IgD-negative memory B cell (primary cell): ENCODE data around the gene SLC9A1. TPM values are rescaled to one million over a fixed set of nuclear protein-coding genes. Genes with fewer than 3 reads are reported as not detected.

ENCODE experiments used
- H3K27ac Mint-ChIP-seq, 3 donors: one replicate each; pipeline ENCODE4 v1.8.0; 2020 to 2022; ENCODE audit warnings: mild to moderate bottlenecking in 3 of 3, mixed read lengths in 3 of 3, moderate library complexity in 1 of 3
- H3K27me3 Mint-ChIP-seq: one replicate; pipeline ENCODE4 v1.8.0; 2021; ENCODE audit warnings: mixed read lengths
- H3K36me3 Mint-ChIP-seq: one replicate; pipeline ENCODE4 v1.8.0; 2020; ENCODE audit warnings: mild to moderate bottlenecking, mixed read lengths
- H3K4me1 Mint-ChIP-seq, 3 donors: one replicate each; pipeline ENCODE4 v1.8.0; 2020 to 2022; ENCODE audit warnings: mixed read lengths in 3 of 3, mild to moderate bottlenecking in 1 of 3
- H3K4me3 Mint-ChIP-seq, 4 donors: one replicate each; pipeline ENCODE4 v1.8.0; 2020 to 2022; ENCODE audit warnings: mild to moderate bottlenecking in 4 of 4, mixed read lengths in 4 of 4, moderate library complexity in 3 of 4
- H3K9me3 Mint-ChIP-seq, 3 donors: one replicate each; pipeline ENCODE4 v1.8.0; 2020 to 2021; ENCODE audit warnings: mixed read lengths in 3 of 3, mild to moderate bottlenecking in 1 of 3
- polyA plus RNA-seq: library from polyadenylated mRNA; unstranded; fragments of 300-500 nt; fragmentation: Illumina TruSeq; gene quantifications from one replicate; pipeline ENCODE4 v1.2.3, GENCODE V29; 2021

The SLC9A1 gene
- polyA plus RNA-seq, 1 donor from 2014 or later: 8.9 TPM

- Mint-ChIP-seq H3K9me3 (no peaks in the 10 kb centered on the region), H3K4me1 (peaks cover 14 to 19% (median 16%) of the 10 kb centered on the region in 3 donors), H3K36me3 (peaks cover 2% of the 10 kb centered on the region), H3K27ac (peak overlapping the region in 1 of 3 donors; percentile 50), H3K4me3 (peak overlapping the region in 2 of 4 donors; percentile 66 to 84), H3K27me3 (no peaks in the 10 kb centered on the region)
Measured at GRCh38 chr1:27111626-27112573, 43.0 kb downstream of the SLC9A1 start.

GRCh38 chr1:27109103-27109822, 45.7 kb downstream of the SLC9A1 start:
- Mint-ChIP-seq H3K4me3 (no peak overlapping the region), H3K36me3 (peaks cover 2% of the 10 kb centered on the region), H3K9me3 (no peaks in the 10 kb centered on the region), H3K4me1 (peaks cover 18 to 20% (median 18%) of the 10 kb centered on the region in 3 donors), H3K27me3 (no peaks in the 10 kb centered on the region), H3K27ac (peak overlapping the region in 1 of 3 donors; percentile 9)

DNA sequence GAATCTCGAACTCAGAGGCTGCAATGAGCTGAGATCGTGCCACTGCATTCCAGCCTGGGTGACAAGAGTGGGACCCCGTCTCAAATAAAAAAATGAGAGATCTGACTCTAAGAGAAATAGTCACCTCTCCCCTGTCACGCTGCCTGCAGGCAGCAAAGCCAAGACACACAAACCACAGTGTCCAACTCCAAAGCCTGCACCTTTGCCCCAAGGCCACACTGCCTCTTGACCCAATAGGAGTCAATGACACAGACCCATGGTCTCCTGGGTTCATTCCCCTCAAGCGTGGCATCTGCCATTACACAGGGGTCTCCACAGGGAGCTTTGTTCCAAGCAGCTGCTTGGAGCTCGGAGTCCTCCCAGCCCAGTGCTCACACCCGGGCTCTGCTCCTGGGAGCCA, 46.3 kb downstream of the SLC9A1 start:
- Mint-ChIP-seq H3K4me3 (no peak overlapping the region), H3K36me3 (peaks cover 2% of the 10 kb centered on the region), H3K27ac (no peak overlapping the region), H3K27me3 (no peaks in the 10 kb centered on the region), H3K9me3 (no peaks in the 10 kb centered on the region), H3K4me1 (peaks cover 18 to 20% (median 18%) of the 10 kb centered on the region in 3 donors)

- peak overlapping the region in 2 of 4 donors; percentile 28 to 41 for H3K4me3 Mint-ChIP-seq
- no peaks in the 10 kb centered on the region for H3K9me3 Mint-ChIP-seq
- H3K4me1 Mint-ChIP-seq: peaks cover 10 to 14% (median 12%) of the 10 kb centered on the region in 3 donors
- peak overlapping the region; percentile 91 to 96 (median 92) for H3K27ac Mint-ChIP-seq
- H3K36me3 Mint-ChIP-seq: no peaks in the 10 kb centered on the region
- no peaks in the 10 kb centered on the region for H3K27me3 Mint-ChIP-seq
Measured at GRCh38 chr1:27106561-27107323, 48.2 kb downstream of the SLC9A1 start.

- Mint-ChIP-seq H3K9me3 (no peaks in the 10 kb centered on the region), H3K4me3 (no peak overlapping the region), H3K36me3 (no peaks in the 10 kb centered on the region), H3K4me1 (peaks cover 8 to 13% (median 11%) of the 10 kb centered on the region in 3 donors), H3K27me3 (no peaks in the 10 kb centered on the region), H3K27ac (peak overlapping the region in 2 of 3 donors; percentile 92 to 96)
Measured at GRCh38 chr1:27105018-27105417, 49.9 kb downstream of the SLC9A1 start.

DNA sequence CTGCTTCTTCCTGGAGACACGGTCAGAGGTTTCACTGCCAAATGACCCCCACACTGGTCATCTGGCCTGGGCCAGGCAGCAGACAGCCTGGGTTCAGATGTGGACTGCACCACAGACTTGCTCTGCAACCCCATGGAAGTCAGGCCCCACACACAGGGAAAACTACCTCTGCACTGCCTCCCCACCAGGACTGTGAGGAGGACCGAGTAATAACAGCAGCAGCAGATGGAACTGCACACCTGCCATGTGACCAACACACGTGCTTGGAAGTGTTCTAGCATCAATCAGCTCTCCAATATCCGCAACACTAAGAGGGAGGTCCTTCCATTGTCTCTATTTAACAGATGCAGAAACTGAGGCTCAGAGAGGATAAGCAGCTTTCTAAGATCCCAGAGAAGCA, 51.4 kb downstream of the SLC9A1 start:
- Mint-ChIP-seq H3K27me3 (no peaks in the 10 kb centered on the region), H3K9me3 (no peaks in the 10 kb centered on the region), H3K27ac (peak overlapping the region in 1 of 3 donors; percentile 84), H3K4me3 (no peak overlapping the region), H3K36me3 (peaks cover 2% of the 10 kb centered on the region), H3K4me1 (peaks cover 21 to 23% (median 21%) of the 10 kb centered on the region in 3 donors)

GRCh38 chr1:27102707-27103468, 52.0 kb downstream of the SLC9A1 start:
- peaks cover 21 to 24% (median 21%) of the 10 kb centered on the region in 3 donors for H3K4me1 Mint-ChIP-seq
- H3K9me3 Mint-ChIP-seq: no peaks in the 10 kb centered on the region
- peaks cover 2% of the 10 kb centered on the region for H3K36me3 Mint-ChIP-seq
- peak overlapping the region in 2 of 3 donors; percentile 31 to 62 for H3K27ac Mint-ChIP-seq
- no peaks in the 10 kb centered on the region for H3K27me3 Mint-ChIP-seq
- no peak overlapping the region for H3K4me3 Mint-ChIP-seq

DNA sequence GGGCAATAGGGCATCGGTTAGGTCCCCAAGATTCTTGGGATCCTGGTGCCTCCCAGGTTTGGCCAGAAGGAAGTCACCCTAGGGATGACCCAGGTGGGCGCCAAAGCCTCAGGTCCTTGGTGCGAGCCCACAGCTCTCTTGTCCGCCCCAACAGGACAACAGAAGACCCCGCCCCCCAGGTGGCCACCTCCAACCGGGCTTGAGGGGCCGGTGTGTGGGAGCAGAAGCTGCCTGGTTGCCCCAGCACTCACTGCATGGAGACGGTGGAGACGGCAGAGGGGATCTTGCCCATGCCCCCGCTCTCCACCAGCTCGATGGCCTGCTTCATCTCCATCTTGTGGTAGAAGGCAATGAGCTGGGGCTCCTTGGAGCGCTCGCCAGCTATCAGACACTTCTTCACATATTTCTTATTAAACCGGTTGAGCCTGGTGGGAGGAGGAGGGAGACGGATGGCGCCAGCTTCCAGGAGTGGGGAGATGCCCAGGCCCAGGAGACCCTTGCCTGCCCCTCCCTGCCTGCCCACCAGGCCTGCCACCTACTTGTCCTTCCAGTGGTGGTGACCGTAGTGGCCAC, 52.7 kb downstream of the SLC9A1 start:
- H3K36me3 Mint-ChIP-seq: peaks cover 2% of the 10 kb centered on the region
- no peak overlapping the region for H3K4me3 Mint-ChIP-seq
- no peaks in the 10 kb centered on the region for H3K9me3 Mint-ChIP-seq
- no peaks in the 10 kb centered on the region for H3K27me3 Mint-ChIP-seq
- H3K27ac Mint-ChIP-seq: peak overlapping the region in 2 of 3 donors; percentile 31 to 62
- peaks cover 21 to 27% (median 24%) of the 10 kb centered on the region in 3 donors for H3K4me1 Mint-ChIP-seq

- H3K9me3 Mint-ChIP-seq: no peaks in the 10 kb centered on the region
- no peak overlapping the region for H3K4me3 Mint-ChIP-seq
- peaks cover 20 to 25% (median 24%) of the 10 kb centered on the region in 3 donors for H3K4me1 Mint-ChIP-seq
- peaks cover 2% of the 10 kb centered on the region for H3K36me3 Mint-ChIP-seq
- no peaks in the 10 kb centered on the region for H3K27me3 Mint-ChIP-seq
- H3K27ac Mint-ChIP-seq: peak overlapping the region in 2 of 3 donors; percentile 27 to 31
Measured at GRCh38 chr1:27101696-27102095, 53.2 kb downstream of the SLC9A1 start.

DNA sequence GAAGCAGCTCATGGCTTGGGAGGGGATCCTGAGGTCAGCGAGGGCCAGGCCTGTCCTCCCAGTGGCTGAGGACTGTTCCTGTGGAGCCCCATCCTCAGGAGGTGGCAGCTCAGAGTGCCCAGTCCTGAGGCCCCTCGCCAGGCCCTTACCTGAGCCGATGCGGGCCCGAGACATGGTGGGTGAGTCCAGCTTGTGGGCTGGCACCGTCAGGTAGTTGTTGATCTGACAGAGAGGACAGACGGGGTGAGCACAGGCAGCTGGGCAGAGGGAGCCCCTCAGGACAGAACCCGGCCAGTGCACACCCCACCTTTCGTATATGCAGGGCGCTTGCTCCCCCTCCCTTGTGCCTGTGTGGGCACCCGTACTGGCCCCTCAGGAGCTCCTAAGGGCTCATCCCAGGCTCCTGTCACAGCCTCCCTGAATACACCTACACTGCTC, 53.9 kb downstream of the SLC9A1 start:
- H3K4me3 Mint-ChIP-seq: no peak overlapping the region
- peak overlapping the region in 2 of 3 donors; percentile 12 to 27 for H3K27ac Mint-ChIP-seq
- no peaks in the 10 kb centered on the region for H3K9me3 Mint-ChIP-seq
- peaks cover 14 to 20% (median 19%) of the 10 kb centered on the region in 3 donors for H3K4me1 Mint-ChIP-seq
- peaks cover 2% of the 10 kb centered on the region for H3K36me3 Mint-ChIP-seq
- H3K27me3 Mint-ChIP-seq: no peaks in the 10 kb centered on the region

DNA sequence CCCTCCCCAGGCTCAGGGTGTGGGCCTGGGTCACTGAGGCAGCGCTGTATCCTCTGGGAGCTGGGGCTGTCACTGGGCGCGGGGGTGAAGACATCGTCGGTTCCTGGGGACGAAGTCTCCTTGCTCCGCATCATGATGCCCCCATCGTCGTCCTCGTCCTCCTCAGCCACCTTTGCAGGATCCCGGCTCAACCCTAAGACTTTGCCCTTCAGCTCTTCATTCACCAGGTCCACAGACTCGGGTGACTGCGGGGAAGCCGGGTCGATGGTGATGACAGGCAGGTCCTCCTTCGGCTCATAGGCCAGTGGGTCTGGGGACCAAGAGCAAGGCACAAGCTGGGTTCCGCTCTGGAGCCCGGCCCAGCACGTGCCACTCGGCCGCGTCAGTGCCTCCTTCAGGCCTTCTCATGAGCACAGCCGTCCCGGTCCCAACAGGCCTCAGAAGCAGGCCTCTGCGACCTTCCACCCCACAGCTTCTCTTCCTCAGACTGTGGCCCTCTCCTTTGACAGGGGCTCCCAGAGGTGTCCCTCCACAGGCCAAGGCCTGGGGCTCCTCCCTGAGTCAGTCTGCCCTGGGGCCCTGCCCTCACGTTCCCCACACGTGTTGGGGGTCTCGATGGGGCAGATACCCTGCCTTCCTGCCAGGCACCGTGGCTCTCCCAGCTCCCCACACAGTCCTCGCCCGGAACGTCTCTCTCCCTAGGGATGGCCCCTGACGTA, 54.4 kb downstream of the SLC9A1 start:
- Mint-ChIP-seq H3K27ac (peak overlapping the region in 2 of 3 donors; percentile 64 to 93), H3K9me3 (no peaks in the 10 kb centered on the region), H3K36me3 (peaks cover 2% of the 10 kb centered on the region), H3K27me3 (no peaks in the 10 kb centered on the region), H3K4me3 (no peak overlapping the region), H3K4me1 (peaks cover 14 to 18% (median 18%) of the 10 kb centered on the region in 3 donors)

GRCh38 chr1:27099587-27100334, 55.2 kb downstream of the SLC9A1 start:
- Mint-ChIP-seq H3K4me3 (peak overlapping the region in 3 of 4 donors; percentile 23 to 89 (median 82)), H3K9me3 (no peaks in the 10 kb centered on the region), H3K4me1 (peaks cover 14 to 18% (median 18%) of the 10 kb centered on the region in 3 donors), H3K27ac (peak overlapping the region; percentile 88 to 96 (median 91)), H3K36me3 (peaks cover 2% of the 10 kb centered on the region), H3K27me3 (no peaks in the 10 kb centered on the region)
